ENCODE results near the gene LHX6.

GRCh38 chr9:122217640-122218039, 11.1 kb downstream of the LHX6 start:
- TF ChIP-seq POLR2A (IDR thresholded peaks at IDR 0.05) (no peak), POLR2AphosphoS5 (IDR thresholded peaks at IDR 0.05) (no peak)
- TF ChIP-seq, protein P1, sequence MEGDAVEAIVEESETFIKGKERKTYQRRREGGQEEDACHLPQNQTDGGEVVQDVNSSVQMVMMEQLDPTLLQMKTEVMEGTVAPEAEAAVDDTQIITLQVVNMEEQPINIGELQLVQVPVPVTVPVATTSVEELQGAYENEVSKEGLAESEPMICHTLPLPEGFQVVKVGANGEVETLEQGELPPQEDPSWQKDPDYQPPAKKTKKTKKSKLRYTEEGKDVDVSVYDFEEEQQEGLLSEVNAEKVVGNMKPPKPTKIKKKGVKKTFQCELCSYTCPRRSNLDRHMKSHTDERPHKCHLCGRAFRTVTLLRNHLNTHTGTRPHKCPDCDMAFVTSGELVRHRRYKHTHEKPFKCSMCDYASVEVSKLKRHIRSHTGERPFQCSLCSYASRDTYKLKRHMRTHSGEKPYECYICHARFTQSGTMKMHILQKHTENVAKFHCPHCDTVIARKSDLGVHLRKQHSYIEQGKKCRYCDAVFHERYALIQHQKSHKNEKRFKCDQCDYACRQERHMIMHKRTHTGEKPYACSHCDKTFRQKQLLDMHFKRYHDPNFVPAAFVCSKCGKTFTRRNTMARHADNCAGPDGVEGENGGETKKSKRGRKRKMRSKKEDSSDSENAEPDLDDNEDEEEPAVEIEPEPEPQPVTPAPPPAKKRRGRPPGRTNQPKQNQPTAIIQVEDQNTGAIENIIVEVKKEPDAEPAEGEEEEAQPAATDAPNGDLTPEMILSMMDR (IDR thresholded peaks at IDR 0.05) = no peak

Measured in upper lobe of left lung (tissue), 4 donors.